NCI-H524 treated with DMSO at 0.1 percent for 48 hours (cell line): Measurements from ENCODE around the gene GNAL.
"Not testable (repeated sequence)": the region's sequence is repeated elsewhere in the genome, so short reads cannot be mapped to it uniquely, and the experiment has no call there.

ENCODE experiments used
- DNase-seq: peaks from one replicate; lab custom pipeline; 2025; lab: John Stamatoyannopoulos, UW

The GNAL gene

GRCh38 chr18:11908182-11909060 lies 219.4 kb downstream of the GNAL start, which contains the start of gene MPPE1:
Gene MPPE1 (minus strand): TSS chr18:11908317. CDS start chr18:11897264, 11,053 bp downstream.
- DNase-seq: no peak

DNA sequence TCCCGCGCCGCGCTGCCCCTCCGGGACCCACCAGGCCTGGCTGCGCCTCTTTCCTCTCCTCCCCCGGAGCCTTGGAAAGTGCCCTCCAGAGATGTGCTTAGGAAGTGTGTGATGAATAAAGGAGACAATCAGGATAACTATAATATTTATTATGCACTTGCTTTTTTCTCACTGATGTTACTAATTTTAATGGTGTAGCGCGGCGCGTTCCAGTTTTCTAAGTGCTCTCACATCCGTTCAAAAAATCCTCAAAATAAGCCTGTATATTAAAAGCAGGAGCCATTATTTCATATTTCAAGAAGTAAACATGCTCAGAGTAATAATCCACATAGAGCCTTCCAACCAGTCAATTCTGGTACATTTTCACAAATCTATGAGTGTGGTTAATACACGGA lies 220.0 kb downstream of the GNAL start:
- DNase-seq: no peak

DNA sequence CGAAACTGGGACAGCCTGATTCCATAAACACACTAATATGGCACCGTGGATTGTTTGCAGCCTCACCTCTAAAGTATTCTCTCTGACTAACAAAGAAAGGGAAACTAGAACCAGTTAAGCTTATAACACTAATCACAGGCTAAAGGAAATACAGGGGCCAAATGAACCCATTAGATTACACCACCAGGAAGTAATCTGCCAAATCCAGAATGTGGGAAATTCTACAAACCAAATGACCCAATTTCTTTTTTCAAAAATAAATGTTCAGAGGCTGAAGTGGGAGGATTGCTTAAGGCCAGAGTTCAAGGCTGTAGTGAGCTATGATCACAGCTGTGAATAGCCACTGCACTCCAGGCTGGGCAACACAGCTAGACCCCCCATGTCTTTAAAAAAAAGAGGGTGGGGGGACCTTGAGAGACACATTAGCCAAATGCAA lies 220.5 kb downstream of the GNAL start:
- no peak for DNase-seq

- DNase-seq: not testable (repeated sequence)
Measured at GRCh38 chr18:11916880-11917279, 227.8 kb downstream of the GNAL start.

- DNase-seq: not testable (repeated sequence)
Measured at GRCh38 chr18:11919522-11919921, 230.5 kb downstream of the GNAL start.

DNA sequence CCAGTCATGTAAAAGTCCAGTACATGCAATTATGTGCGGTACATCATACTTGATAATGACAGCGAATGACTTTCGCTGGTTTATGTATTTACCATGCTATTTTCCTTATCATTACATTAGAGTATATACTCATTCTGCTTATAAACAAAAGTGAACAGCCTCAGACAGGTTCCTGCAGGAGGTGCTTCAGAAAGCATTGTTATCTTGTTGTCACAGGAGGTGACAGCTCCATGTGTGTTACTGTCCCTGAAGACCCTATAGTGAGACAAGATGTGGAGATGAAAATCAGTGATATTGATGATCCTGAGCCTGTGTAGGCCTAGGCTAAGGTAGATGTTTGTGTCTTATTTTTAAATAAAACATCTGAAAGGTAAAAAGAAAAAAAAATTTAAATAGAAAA lies 234.4 kb downstream of the GNAL start:
- DNase-seq: no peak

- no peak for DNase-seq
Measured at GRCh38 chr18:11925800-11926481, 236.9 kb downstream of the GNAL start.

GRCh38 chr18:11927497-11927896 lies 238.4 kb downstream of the GNAL start:
- DNase-seq: no peak

- DNase-seq: no peak
Measured at GRCh38 chr18:11932393-11932792, 243.3 kb downstream of the GNAL start.
